ENCODE results near the gene PRDM15. TPM values are rescaled to one million over a fixed set of nuclear protein-coding genes. Genes with fewer than 3 reads are reported as not detected.

Gene PRDM15
- total and polyA plus RNA-seq, 2 experiments from 2014 or later, result 3.0 to 10.6 TPM

DNA sequence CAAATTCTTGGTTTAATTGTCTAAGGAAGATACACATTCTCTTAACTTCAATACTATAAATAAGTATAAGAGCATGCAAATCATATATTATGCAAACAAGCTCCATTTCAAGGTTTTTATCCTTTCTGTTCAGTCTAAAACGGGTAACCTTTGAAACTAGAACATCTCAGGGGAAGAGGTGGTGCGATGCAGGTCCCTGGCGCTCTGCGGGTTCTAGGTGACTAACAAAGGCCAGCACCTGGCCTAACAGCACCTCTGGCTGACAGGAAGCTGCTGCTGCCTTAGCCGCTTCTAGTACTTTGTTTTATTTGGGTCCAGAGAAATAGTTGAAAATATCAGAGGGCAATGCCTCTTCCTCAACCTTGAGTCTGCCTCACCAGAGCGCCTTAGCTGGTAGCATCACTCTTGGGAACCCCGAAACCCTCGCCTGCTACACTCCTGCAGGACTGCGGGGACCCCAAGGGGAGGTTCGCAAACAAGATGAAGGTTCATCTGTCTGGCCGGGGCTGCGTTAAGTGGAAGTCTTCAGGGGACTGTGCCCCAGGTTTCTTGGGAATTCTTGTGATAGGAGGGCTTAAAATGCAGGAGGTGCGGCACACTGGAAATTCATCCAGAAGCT, 45.5 kb downstream of the PRDM15 start (continued):
- TF ChIP-seq, protein P1, sequence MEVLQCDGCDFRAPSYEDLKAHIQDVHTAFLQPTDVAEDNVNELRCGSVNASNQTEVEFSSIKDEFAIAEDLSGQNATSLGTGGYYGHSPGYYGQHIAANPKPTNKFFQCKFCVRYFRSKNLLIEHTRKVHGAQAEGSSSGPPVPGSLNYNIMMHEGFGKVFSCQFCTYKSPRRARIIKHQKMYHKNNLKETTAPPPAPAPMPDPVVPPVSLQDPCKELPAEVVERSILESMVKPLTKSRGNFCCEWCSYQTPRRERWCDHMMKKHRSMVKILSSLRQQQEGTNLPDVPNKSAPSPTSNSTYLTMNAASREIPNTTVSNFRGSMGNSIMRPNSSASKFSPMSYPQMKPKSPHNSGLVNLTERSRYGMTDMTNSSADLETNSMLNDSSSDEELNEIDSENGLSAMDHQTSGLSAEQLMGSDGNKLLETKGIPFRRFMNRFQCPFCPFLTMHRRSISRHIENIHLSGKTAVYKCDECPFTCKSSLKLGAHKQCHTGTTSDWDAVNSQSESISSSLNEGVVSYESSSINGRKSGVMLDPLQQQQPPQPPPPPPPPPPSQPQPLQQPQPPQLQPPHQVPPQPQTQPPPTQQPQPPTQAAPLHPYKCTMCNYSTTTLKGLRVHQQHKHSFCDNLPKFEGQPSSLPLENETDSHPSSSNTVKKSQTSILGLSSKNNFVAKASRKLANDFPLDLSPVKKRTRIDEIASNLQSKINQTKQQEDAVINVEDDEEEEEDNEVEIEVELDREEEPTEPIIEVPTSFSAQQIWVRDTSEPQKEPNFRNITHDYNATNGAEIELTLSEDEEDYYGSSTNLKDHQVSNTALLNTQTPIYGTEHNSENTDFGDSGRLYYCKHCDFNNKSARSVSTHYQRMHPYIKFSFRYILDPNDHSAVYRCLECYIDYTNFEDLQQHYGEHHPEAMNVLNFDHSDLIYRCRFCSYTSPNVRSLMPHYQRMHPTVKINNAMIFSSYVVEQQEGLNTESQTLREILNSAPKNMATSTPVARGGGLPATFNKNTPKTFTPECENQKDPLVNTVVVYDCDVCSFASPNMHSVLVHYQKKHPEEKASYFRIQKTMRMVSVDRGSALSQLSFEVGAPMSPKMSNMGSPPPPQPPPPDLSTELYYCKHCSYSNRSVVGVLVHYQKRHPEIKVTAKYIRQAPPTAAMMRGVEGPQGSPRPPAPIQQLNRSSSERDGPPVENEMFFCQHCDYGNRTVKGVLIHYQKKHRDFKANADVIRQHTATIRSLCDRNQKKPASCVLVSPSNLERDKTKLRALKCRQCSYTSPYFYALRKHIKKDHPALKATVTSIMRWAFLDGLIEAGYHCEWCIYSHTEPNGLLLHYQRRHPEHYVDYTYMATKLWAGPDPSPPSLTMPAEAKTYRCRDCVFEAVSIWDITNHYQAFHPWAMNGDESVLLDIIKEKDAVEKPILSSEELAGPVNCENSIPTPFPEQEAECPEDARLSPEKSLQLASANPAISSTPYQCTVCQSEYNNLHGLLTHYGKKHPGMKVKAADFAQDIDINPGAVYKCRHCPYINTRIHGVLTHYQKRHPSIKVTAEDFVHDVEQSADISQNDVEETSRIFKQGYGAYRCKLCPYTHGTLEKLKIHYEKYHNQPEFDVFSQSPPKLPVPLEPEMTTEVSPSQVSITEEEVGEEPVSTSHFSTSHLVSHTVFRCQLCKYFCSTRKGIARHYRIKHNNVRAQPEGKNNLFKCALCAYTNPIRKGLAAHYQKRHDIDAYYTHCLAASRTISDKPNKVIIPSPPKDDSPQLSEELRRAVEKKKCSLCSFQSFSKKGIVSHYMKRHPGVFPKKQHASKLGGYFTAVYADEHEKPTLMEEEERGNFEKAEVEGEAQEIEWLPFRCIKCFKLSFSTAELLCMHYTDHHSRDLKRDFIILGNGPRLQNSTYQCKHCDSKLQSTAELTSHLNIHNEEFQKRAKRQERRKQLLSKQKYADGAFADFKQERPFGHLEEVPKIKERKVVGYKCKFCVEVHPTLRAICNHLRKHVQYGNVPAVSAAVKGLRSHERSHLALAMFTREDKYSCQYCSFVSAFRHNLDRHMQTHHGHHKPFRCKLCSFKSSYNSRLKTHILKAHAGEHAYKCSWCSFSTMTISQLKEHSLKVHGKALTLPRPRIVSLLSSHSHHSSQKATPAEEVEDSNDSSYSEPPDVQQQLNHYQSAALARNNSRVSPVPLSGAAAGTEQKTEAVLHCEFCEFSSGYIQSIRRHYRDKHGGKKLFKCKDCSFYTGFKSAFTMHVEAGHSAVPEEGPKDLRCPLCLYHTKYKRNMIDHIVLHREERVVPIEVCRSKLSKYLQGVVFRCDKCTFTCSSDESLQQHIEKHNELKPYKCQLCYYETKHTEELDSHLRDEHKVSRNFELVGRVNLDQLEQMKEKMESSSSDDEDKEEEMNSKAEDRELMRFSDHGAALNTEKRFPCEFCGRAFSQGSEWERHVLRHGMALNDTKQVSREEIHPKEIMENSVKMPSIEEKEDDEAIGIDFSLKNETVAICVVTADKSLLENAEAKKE (CRISPR knock-in tag; IDR thresholded peaks at IDR 0.05), result no peak
- TF ChIP-seq ZNF331 (CRISPR knock-in tag; IDR thresholded peaks at IDR 0.05; ENCODE audit: low read depth) (no peak), EZH2 (IDR thresholded peaks at IDR 0.05; ENCODE audit: low read depth, unreplicated experiment) (no peak), CREB1 (CRISPR knock-in tag; IDR thresholded peaks at IDR 0.05; ENCODE audit: low read depth) (no peak), POLR2AphosphoS5 (IDR thresholded peaks at IDR 0.05; ENCODE audit: low read depth) (no peak), STAT1 (IDR thresholded peaks at IDR 0.05; ENCODE audit: unreplicated experiment) (no peak), JUNB (IDR thresholded peaks at IDR 0.05; ENCODE audit: unreplicated experiment) (no peak), CTCF (conservative IDR thresholded peaks at IDR 0.05; ENCODE audit: low read depth in 2 of 2) (no peak), ZNF114 (CRISPR knock-in tag; IDR thresholded peaks at IDR 0.05) (no peak)
- TF ChIP-seq, protein P2, sequence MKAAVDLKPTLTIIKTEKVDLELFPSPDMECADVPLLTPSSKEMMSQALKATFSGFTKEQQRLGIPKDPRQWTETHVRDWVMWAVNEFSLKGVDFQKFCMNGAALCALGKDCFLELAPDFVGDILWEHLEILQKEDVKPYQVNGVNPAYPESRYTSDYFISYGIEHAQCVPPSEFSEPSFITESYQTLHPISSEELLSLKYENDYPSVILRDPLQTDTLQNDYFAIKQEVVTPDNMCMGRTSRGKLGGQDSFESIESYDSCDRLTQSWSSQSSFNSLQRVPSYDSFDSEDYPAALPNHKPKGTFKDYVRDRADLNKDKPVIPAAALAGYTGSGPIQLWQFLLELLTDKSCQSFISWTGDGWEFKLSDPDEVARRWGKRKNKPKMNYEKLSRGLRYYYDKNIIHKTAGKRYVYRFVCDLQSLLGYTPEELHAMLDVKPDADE (IDR thresholded peaks at IDR 0.05), result no peak

All from GM23338 (cell line).